A673 (cell line): Measurements from ENCODE around the gene PRR7. TPM values are rescaled to one million over a fixed set of nuclear protein-coding genes. Genes with fewer than 3 reads are reported as not detected.

Experiments
- BruUV-seq: library from RNA; stranded (reverse); fragments of 400-500 nt; replicated peaks from 2 replicates; lab custom pipeline; 2021; lab: Mats Ljungman, UMichigan
- CTCF ChIA-PET: fragments of 300-600 bp; sonication (Branson Sonifier 250); formaldehyde crosslinking; loops from one replicate; lab custom pipeline; 2022; ENCODE audit warnings: antibody characterized with exemption; lab: Charles Lee
- POLR2A ChIA-PET: fragments of 300-600 bp; sonication (Branson Sonifier 250); formaldehyde crosslinking; loops from one replicate; lab custom pipeline; 2022; ENCODE audit warnings: antibody characterized with exemption; ENCODE audit not compliant: low non-redundant PET; lab: Charles Lee
- DNase-seq: peaks from one replicate; pipeline ENCODE4 v3.0.0-alpha.2; 2015; ENCODE audit warnings: low spot score
- H3K27ac ChIP-seq: fragments of 200-600 bp; sonication (generic); 2 replicates; pipeline ENCODE4 v1.5.1; 2016; ENCODE audit warnings: mixed run types, low read depth, mild to moderate bottlenecking, mixed read lengths, antibody characterized with exemption, low read length; ENCODE audit not compliant: poor library complexity, severe bottlenecking
- H3K27me3 ChIP-seq: fragments of 200-600 bp; sonication (generic); replicated peaks from 2 replicates; pipeline ENCODE4 v1.6.1; 2017; ENCODE audit warnings: mixed run types, low read depth, mild to moderate bottlenecking, mixed read lengths, antibody characterized with exemption, low read length; ENCODE audit not compliant: insufficient read depth, poor library complexity
- H3K36me3 ChIP-seq: fragments of 200-600 bp; sonication (generic); 2 replicates; pipeline ENCODE4 v1.6.1; 2016; ENCODE audit warnings: mixed run types, mild to moderate bottlenecking, mixed read lengths, antibody characterized with exemption, low read length; ENCODE audit not compliant: insufficient read depth, poor library complexity, severe bottlenecking
- H3K4me1 ChIP-seq: fragments of 200-600 bp; sonication (generic); 2 replicates; pipeline ENCODE4 v1.6.1; 2017; ENCODE audit warnings: mixed run types, mild to moderate bottlenecking, mixed read lengths, antibody characterized with exemption, low read length; ENCODE audit not compliant: insufficient read depth, poor library complexity, severe bottlenecking
- H3K4me3 ChIP-seq: fragments of 200-600 bp; sonication (generic); 2 replicates; pipeline ENCODE4 v1.5.1; 2016; ENCODE audit warnings: low read depth, mixed run types, mild to moderate bottlenecking, mixed read lengths, low read length; ENCODE audit not compliant: poor library complexity, severe bottlenecking
- H3K9me3 ChIP-seq: fragments of 200-600 bp; sonication (generic); 2 replicates; pipeline ENCODE4 v1.6.1; 2016; ENCODE audit warnings: mixed run types, low read depth, mild to moderate bottlenecking, mixed read lengths, antibody characterized with exemption, low read length; ENCODE audit not compliant: poor library complexity, severe bottlenecking
- CTCF ChIP-seq: fragments of 300-800, 200-600 bp; sonication (generic); conservative IDR thresholded peaks from 2 replicates; pipeline ENCODE4 v1.5.1; 2017; ENCODE audit warnings: low read depth, mild to moderate bottlenecking, antibody characterized with exemption, low read length, moderate library complexity, mixed read lengths
- EZH2 ChIP-seq: fragments of 200-600 bp; sonication (generic); IDR thresholded peaks from 2 replicates; pipeline ENCODE4 v1.6.1; 2017; ENCODE audit warnings: borderline replicate concordance, low read depth, mild to moderate bottlenecking, mixed read lengths, antibody characterized with exemption, low read length; ENCODE audit not compliant: poor library complexity, severe bottlenecking
- intact Hi-C: fragments of 100-400 bp; cut with micrococcal nuclease; formaldehyde crosslinking; loops from one replicate; pipeline ENCODE4 v1.10.0; 2022; ENCODE audit not compliant: unreplicated experiment
- total RNA-seq: library from RNA; stranded (reverse); gene quantifications from 2 replicates; pipeline ENCODE4 v1.2.3, GENCODE V29; 2021

PRR7 gene
- total RNA-seq, 1 experiment from 2014 or later: 3.0 TPM

- intact Hi-C loops: no loop called here
- TF ChIP-seq EZH2: no peak
- no peak for TF ChIP-seq CTCF
- ChIA-PET POLR2A (interaction anchor here (0.6 kb wide), 2 partner anchors 75 to 91 kb away, joined by 4 to 13 read pairs; partner anchors contain the start of genes DDX41 and LMAN2), CTCF (interaction anchor here (0.6 to 1.3 kb wide), 4 partner anchors 29 to 483 kb away, joined by 3 to 8 read pairs (median 6); no protein-coding TSS in a partner anchor)
- BruUV-seq: no TSS peak
- Histone ChIP-seq H3K27me3 (no peaks in the 10 kb centered on the region), H3K36me3 (no peaks in the 10 kb centered on the region), H3K27ac (peak overlapping the region; percentile 76), H3K9me3 (no peaks in the 10 kb centered on the region), H3K4me1 (peaks cover 13% of the 10 kb centered on the region), H3K4me3 (peak overlapping the region; percentile 61)
- DNase-seq: peak; percentile 100
Measured at GRCh38 chr5:177425801-177426565, 20.6 kb upstream of the PRR7 start.

- TF ChIP-seq CTCF: no peak
- TF ChIP-seq EZH2: no peak
- BruUV-seq: no TSS peak
- POLR2A ChIA-PET: interaction anchor here (0.6 kb wide), 2 partner anchors 75 to 90 kb away, joined by 4 to 13 read pairs; partner anchors contain the start of genes DDX41 and LMAN2
- Histone ChIP-seq H3K4me3 (peak within 1 kb of the TSS; percentile 76), H3K27ac (peak within 1 kb of the TSS; percentile 84), H3K4me1 (peaks cover 13% of the 10 kb centered on the region), H3K9me3 (no peaks in the 10 kb centered on the region), H3K27me3 (no peaks in the 10 kb centered on the region), H3K36me3 (no peaks in the 10 kb centered on the region)
- CTCF ChIA-PET: interaction anchor here (0.6 to 1.3 kb wide), 5 partner anchors 28 to 484 kb away, joined by 3 to 8 read pairs (median 5); no protein-coding TSS in a partner anchor
- intact Hi-C loops: no loop called here
- peak; percentile 39 for DNase-seq
Measured at GRCh38 chr5:177426566-177427210, 19.9 kb upstream of the PRR7 start, which contains the start of gene GRK6. GRK6 (plus strand) TSS chr5:177426676; CDS start chr5:177426846, 170 bp downstream.

GRCh38 chr5:177427211-177427822, 19.3 kb upstream of the PRR7 start:
- H3K27me3 ChIP-seq: no peaks in the 10 kb centered on the region
- H3K27ac ChIP-seq: peak overlapping the region; percentile 84
- BruUV-seq: TSS peak; percentile 63
- no peak for TF ChIP-seq CTCF
- TF ChIP-seq EZH2: no peak
- POLR2A ChIA-PET: interaction anchor here (0.6 kb wide), 1 partner anchor 1814 kb away, joined by 3 read pairs; no protein-coding TSS in a partner anchor
- peak overlapping the region; percentile 76 for H3K4me3 ChIP-seq
- intact Hi-C loops: no loop called here
- CTCF ChIA-PET: interaction anchor here (0.6 kb wide), 1 partner anchor 62 kb away, joined by 4 read pairs; no protein-coding TSS in a partner anchor
- H3K9me3 ChIP-seq: no peaks in the 10 kb centered on the region
- peaks cover 4% of the 10 kb centered on the region for H3K36me3 ChIP-seq
- DNase-seq: no peak
- H3K4me1 ChIP-seq: peaks cover 13% of the 10 kb centered on the region
